ENCODE results near the gene TAF11. TPM values are rescaled to one million over a fixed set of nuclear protein-coding genes. Genes with fewer than 3 reads are reported as not detected.

Gene TAF11
- polyA plus RNA-seq, 1 experiment: 35.4 TPM

DNA sequence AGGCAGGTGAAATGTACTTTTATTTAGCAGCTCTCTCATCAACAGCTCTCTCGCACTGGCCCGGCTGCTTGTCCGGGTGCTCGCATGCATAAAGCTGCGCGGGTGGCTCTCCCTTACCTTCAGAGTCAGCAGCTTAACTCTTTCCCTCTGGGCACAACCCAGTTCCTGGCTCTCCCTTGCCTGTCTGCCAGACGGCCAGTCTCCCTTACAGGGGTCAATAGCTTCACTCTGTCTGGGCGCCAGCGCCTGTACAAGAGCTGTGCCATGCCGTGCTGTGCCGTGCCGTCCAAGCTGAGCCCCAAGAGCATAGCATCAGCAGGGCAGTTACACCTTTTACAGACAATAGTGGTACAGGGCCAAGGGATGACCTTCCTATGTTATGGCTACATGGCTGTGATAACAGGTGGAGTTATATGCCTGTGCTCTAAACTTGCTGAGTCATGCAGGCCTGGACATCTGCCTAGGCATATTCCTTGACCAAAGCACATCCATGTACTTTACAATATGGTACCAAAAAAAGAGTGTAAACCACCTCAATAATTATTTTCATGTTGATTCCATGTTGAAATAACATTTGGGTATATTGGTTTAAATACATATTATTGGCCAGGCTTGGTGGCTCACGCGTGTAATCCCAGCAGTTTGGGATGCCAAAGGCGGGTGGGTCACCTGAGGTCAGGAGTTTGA, 48.0 kb downstream of the TAF11 start:
- Histone ChIP-seq H3K9me3 (ENCODE audit: control insufficient read depth, insufficient read depth, low read length) (no peaks in the 10 kb centered on the region; the same call in 1 of the 2 replicates), H3K27ac (ENCODE audit: low read depth, low read length) (no peak overlapping the region), H3K27me3 (ENCODE audit: control insufficient read depth, insufficient read depth, low read length) (no peaks in the 10 kb centered on the region), H3K4me3 (ENCODE audit: low read depth, low read length) (no peak overlapping the region)
- DNase-seq (ENCODE audit: low read depth, low spot score): no peak
- TF ChIP-seq, protein P1, sequence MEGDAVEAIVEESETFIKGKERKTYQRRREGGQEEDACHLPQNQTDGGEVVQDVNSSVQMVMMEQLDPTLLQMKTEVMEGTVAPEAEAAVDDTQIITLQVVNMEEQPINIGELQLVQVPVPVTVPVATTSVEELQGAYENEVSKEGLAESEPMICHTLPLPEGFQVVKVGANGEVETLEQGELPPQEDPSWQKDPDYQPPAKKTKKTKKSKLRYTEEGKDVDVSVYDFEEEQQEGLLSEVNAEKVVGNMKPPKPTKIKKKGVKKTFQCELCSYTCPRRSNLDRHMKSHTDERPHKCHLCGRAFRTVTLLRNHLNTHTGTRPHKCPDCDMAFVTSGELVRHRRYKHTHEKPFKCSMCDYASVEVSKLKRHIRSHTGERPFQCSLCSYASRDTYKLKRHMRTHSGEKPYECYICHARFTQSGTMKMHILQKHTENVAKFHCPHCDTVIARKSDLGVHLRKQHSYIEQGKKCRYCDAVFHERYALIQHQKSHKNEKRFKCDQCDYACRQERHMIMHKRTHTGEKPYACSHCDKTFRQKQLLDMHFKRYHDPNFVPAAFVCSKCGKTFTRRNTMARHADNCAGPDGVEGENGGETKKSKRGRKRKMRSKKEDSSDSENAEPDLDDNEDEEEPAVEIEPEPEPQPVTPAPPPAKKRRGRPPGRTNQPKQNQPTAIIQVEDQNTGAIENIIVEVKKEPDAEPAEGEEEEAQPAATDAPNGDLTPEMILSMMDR (IDR thresholded peaks at IDR 0.05; ENCODE audit: low read depth, low read length): no peak
- ChIA-PET POLR2A (no interaction called here), CTCF (no interaction called here)

DNA sequence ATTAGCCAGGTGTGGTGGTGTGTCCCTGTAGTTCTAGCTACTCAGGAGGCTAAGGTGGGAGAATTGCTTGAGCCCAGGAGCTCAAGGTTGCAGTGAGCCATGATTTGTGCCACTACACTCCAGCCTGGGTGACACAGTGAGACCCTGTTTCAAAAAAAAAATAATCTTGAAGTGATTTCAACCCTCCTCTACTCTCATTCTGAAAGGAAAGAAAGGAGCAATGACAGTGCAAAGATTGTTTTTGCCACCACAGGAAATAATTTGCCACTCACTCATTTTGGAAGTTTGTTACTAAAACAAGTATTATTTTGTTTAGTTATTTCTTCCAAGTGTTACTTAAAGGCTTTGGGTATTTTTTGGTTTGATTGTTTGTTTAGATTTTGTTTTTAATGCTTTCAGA, 50.3 kb downstream of the TAF11 start:
- ChIA-PET POLR2A (no interaction called here), CTCF (interaction anchor here (1.0 kb wide), 1 partner anchor 403 kb away, joined by 3 read pairs; no protein-coding TSS in a partner anchor)
- TF ChIP-seq, protein P1 (IDR thresholded peaks at IDR 0.05; ENCODE audit: low read depth, low read length): no peak
- no peak overlapping the region for H3K4me3 ChIP-seq (ENCODE audit: low read depth, low read length)
- no peaks in the 10 kb centered on the region; the same call in 1 of the 2 replicates for H3K9me3 ChIP-seq (ENCODE audit: control insufficient read depth, insufficient read depth, low read length)
- no peak for DNase-seq (ENCODE audit: low read depth, low spot score)
- no peaks in the 10 kb centered on the region for H3K27me3 ChIP-seq (ENCODE audit: control insufficient read depth, insufficient read depth, low read length)
- no peak overlapping the region for H3K27ac ChIP-seq (ENCODE audit: low read depth, low read length)

DNA sequence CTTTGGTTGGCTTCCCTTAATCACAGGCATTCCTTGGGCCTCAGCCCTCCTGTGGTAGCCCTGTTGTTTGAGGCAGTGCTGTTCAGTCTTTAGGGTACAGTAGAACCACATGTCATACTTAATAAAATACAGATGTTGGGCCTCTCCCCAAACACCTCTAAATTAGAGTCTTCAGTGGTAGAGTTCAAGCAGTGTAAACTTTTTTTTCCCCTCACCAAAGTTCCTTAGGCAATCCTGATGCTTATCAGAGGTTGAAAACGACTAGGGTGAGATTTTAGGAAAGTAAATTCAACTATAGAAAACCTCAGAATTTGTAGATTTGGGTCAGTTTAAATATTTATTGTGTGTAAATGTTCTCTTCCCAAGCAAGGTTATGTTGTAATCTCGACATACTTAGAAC, 51.4 kb downstream of the TAF11 start:
- CTCF ChIA-PET: no interaction called here
- Histone ChIP-seq H3K4me3 (ENCODE audit: low read depth, low read length) (no peak overlapping the region), H3K9me3 (ENCODE audit: control insufficient read depth, insufficient read depth, low read length) (no peaks in the 10 kb centered on the region; the same call in 1 of the 2 replicates), H3K27ac (ENCODE audit: low read depth, low read length) (no peak overlapping the region), H3K27me3 (ENCODE audit: control insufficient read depth, insufficient read depth, low read length) (no peaks in the 10 kb centered on the region)
- DNase-seq (ENCODE audit: low read depth, low spot score): no peak
- TF ChIP-seq, protein P1 (IDR thresholded peaks at IDR 0.05; ENCODE audit: low read depth, low read length): no peak
- POLR2A ChIA-PET: no interaction called here

DNA sequence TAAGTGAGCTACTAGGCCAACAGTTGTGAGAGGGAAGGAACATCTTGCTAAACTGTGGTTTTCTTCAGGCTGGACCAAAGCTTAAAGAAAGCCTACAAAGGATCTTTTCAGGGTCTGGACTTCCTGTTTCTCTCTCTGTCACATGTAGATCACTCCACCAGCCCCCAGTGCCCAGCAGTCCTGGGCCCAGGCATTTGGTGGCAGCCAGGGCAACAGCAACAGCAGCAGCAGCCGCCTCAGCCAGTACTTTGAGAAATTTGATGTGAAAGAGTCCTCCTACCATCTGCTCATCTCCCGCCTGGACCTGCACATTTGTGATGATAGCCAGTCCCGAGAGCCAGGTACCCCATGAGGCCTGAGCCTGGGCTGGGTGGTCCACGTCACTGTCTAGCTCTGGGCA, 51.8 kb downstream of the TAF11 start:
- Histone ChIP-seq H3K4me3 (ENCODE audit: low read depth, low read length) (no peak overlapping the region), H3K9me3 (ENCODE audit: control insufficient read depth, insufficient read depth, low read length) (no peaks in the 10 kb centered on the region; the same call in 1 of the 2 replicates), H3K27me3 (ENCODE audit: control insufficient read depth, insufficient read depth, low read length) (no peaks in the 10 kb centered on the region), H3K27ac (ENCODE audit: low read depth, low read length) (no peak overlapping the region)
- no peak for DNase-seq (ENCODE audit: low read depth, low spot score)
- ChIA-PET POLR2A (no interaction called here), CTCF (no interaction called here)
- TF ChIP-seq, protein P1 (IDR thresholded peaks at IDR 0.05; ENCODE audit: low read depth, low read length): no peak

DNA sequence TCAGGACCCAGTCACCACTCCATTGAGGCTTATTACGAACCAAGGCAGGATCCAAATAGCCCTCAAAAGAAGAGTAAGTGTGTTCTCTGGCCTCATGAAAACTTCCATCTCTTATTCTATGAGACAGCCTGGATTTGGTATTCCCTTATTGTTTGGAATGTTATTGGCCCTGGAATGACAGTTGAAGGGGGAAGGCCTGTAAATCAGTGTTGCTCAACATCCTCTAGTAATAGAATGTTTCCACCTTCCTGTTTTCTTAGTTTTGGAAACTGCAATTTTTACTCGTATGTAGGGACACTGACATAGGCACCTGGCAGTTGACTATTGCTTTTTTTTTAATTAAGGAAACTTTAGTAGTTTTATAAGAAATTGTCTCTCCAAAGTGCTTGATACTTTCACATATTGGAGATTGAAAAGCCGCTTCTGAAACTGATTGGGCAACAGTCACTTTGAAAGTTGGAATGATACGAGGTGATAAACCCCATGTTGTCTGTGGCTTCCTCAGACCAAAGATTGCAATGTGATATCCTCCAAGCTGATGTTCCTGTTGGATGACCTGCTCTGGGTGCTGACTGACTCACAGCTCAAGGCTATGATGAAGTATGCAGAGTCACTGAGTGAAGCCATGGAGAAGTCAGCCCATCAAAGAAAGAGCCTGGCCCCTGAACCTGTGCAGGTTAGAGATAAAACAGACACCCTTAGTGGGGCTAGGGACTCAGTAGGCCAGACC, 52.9 kb downstream of the TAF11 start:
- no peaks in the 10 kb centered on the region; the same call in 1 of the 2 replicates for H3K9me3 ChIP-seq (ENCODE audit: control insufficient read depth, insufficient read depth, low read length)
- CTCF ChIA-PET: no interaction called here
- no peaks in the 10 kb centered on the region for H3K27me3 ChIP-seq (ENCODE audit: control insufficient read depth, insufficient read depth, low read length)
- POLR2A ChIA-PET: no interaction called here
- TF ChIP-seq, protein P1 (IDR thresholded peaks at IDR 0.05; ENCODE audit: low read depth, low read length): no peak
- DNase-seq (ENCODE audit: low read depth, low spot score): no peak
- no peak overlapping the region for H3K27ac ChIP-seq (ENCODE audit: low read depth, low read length)
- H3K4me3 ChIP-seq (ENCODE audit: low read depth, low read length): no peak overlapping the region

Measured in AG04450 (cell line).